ENCODE results near the gene MAML2.

Gene MAML2

GRCh38 chr11:96098511-96099241, 244.3 kb downstream of the MAML2 start:
- 0 out of 2 replicates have a peak, but pooled peaks cover 3% of the 10 kb centered on the region for H3K36me3 ChIP-seq (ENCODE audit: insufficient read depth, low read length)
- peaks cover 11% of the 10 kb centered on the region for H3K4me1 ChIP-seq (ENCODE audit: insufficient read depth, low read length)
- H3K9ac ChIP-seq (ENCODE audit: low read depth, low read length), result no peak overlapping the region
- H3K9me3 ChIP-seq (ENCODE audit: control insufficient read depth, insufficient read depth, low read length), result no peaks in the 10 kb centered on the region

DNA sequence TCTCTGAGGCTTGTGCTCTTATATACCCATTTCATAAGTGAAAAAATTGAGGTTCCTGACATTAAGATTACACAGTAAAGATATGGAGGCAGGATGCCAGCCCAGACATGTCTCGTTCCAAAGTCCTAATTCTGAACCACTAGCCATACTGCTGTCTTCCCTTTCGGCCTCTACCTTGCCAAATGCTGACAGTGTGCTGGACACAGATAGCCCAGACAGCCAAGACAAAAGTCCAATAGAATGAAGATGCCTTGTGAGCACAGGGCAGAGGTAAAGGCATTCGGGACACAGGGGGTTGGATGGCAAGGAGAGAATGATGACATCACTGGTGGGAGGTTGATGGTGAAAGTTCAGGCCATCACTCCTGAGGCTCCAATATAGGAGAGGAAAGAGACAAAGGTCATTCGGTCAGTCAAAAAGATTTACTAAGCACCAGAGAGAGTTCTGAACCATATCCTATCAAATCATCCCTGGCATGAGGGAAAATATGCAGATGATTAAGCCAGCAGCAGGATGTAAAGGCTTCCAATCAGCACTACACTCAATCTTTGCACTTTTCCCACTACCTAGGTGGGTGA, 245.1 kb downstream of the MAML2 start:
- Histone ChIP-seq H3K9me3 (ENCODE audit: control insufficient read depth, insufficient read depth, low read length) (no peaks in the 10 kb centered on the region), H3K36me3 (ENCODE audit: insufficient read depth, low read length) (no peaks in the 10 kb centered on the region), H3K4me1 (ENCODE audit: insufficient read depth, low read length) (peaks cover 3% of the 10 kb centered on the region), H3K9ac (ENCODE audit: low read depth, low read length) (no peak overlapping the region)

DNA sequence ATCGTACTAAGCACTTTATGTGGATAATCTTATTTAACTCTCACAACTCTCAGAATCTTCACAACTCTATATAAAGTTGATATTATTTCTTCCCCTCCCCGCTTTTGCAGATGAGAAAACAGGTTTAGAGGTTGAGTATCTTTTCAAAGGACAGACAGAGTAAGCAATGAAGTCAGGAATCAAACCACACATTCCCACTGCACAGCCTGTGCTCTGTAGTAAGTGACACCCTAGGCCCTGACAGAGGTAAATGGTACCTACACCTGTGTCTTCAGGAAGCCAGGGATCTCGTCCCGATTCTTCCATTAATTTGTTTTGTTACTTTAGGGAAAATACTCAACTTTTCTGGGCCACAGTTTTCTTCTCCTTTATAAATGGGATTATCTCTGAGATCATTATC, 246.6 kb downstream of the MAML2 start:
- Histone ChIP-seq H3K4me1 (ENCODE audit: insufficient read depth, low read length) (no peaks in the 10 kb centered on the region), H3K9ac (ENCODE audit: low read depth, low read length) (no peak overlapping the region), H3K36me3 (ENCODE audit: insufficient read depth, low read length) (no peaks in the 10 kb centered on the region), H3K9me3 (ENCODE audit: control insufficient read depth, insufficient read depth, low read length) (no peaks in the 10 kb centered on the region)

DNA sequence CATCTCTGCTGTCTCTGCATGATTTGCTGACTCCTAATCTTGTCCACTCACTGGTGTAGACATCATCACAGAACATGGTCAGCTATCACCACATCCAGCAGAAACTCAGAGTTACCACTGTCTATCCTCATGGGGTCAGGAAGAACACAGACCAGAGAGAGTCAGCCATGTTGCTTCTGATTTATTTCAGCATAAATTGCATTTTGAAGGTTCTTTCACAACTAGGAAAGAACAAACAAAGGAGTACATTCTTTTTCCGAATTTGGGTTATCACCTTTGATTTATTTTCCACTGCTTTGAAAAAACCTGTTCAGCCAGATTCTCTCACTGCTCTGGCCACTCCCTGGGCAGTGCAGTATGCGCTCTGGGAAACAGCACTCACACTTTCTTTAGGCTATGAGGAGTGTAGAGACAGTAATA, 247.1 kb downstream of the MAML2 start:
- Histone ChIP-seq H3K9me3 (ENCODE audit: control insufficient read depth, insufficient read depth, low read length) (no peaks in the 10 kb centered on the region), H3K9ac (ENCODE audit: low read depth, low read length) (no peak overlapping the region), H3K36me3 (ENCODE audit: insufficient read depth, low read length) (no peaks in the 10 kb centered on the region), H3K4me1 (ENCODE audit: insufficient read depth, low read length) (peaks cover under 1% of the 10 kb centered on the region; the same call in 1 of the 2 replicates)

- Histone ChIP-seq H3K9ac (ENCODE audit: low read depth, low read length) (no peak overlapping the region), H3K36me3 (ENCODE audit: insufficient read depth, low read length) (no peaks in the 10 kb centered on the region), H3K4me1 (ENCODE audit: insufficient read depth, low read length) (peaks cover 4% of the 10 kb centered on the region; the same call in 1 of the 2 replicates), H3K9me3 (ENCODE audit: control insufficient read depth, insufficient read depth, low read length) (no peaks in the 10 kb centered on the region)
Measured at GRCh38 chr11:96094156-96094555, 248.8 kb downstream of the MAML2 start.

DNA sequence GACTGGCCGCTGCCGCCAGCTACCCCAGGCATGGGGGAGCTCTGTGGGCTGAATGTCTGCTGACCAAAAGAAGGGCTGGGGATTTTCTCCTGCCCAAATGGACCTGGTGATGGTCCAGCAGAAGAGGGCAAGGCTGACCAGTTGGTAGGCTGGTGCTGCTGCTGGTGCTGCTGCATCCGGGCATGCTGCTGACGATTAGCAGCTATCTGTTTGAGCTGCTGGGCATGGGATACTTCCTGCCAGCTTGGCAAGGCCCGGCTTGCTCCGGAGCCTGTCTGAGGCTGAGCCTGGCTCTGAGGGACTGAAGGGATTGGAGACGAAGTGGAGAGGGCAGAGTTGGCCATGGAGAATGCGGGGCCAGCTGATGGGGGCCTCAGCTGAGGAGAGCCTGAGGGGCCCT, 250.5 kb downstream of the MAML2 start:
- H3K9ac ChIP-seq (ENCODE audit: low read depth, low read length), result no peak overlapping the region

DNA sequence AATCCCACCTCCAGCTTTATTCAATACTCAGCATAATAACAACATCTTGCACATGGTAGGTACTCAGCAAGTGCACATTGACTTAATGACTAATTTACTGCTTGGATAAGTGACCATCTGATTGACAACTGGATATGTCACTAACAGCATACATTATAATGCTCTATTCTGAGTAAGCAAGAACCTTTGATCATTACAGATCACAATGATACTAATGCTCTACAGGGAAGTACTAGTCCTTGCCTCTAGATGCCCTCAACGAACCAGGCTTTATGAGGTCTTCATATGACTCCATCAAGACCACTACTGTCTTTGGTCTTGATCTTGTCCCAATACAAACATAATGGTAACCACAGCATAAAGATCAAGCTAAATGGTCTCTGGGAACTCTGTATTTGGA, 251.5 kb downstream of the MAML2 start:
- H3K9me3 ChIP-seq (ENCODE audit: control insufficient read depth, insufficient read depth, low read length), result no peaks in the 10 kb centered on the region
- no peak overlapping the region for H3K9ac ChIP-seq (ENCODE audit: low read depth, low read length)
- peaks cover 6% of the 10 kb centered on the region; the same call in 1 of the 2 replicates for H3K4me1 ChIP-seq (ENCODE audit: insufficient read depth, low read length)
- H3K36me3 ChIP-seq (ENCODE audit: insufficient read depth, low read length), result no peaks in the 10 kb centered on the region

More for the DNA sequence above, 250.5 kb downstream of the MAML2 start:
- Histone ChIP-seq H3K4me1 (ENCODE audit: insufficient read depth, low read length) (peaks cover 4% of the 10 kb centered on the region; the same call in 1 of the 2 replicates), H3K9me3 (ENCODE audit: control insufficient read depth, insufficient read depth, low read length) (no peaks in the 10 kb centered on the region), H3K36me3 (ENCODE audit: insufficient read depth, low read length) (no peaks in the 10 kb centered on the region)

GRCh38 chr11:96090711-96091110, 252.3 kb downstream of the MAML2 start:
- Histone ChIP-seq H3K4me1 (ENCODE audit: insufficient read depth, low read length) (peaks cover 10% of the 10 kb centered on the region; the same call in 1 of the 2 replicates), H3K9ac (ENCODE audit: low read depth, low read length) (no peak overlapping the region), H3K9me3 (ENCODE audit: control insufficient read depth, insufficient read depth, low read length) (no peaks in the 10 kb centered on the region), H3K36me3 (ENCODE audit: insufficient read depth, low read length) (no peaks in the 10 kb centered on the region)

GRCh38 chr11:96088914-96089313, 254.1 kb downstream of the MAML2 start:
- Histone ChIP-seq H3K9ac (ENCODE audit: low read depth, low read length) (no peak overlapping the region), H3K9me3 (ENCODE audit: control insufficient read depth, insufficient read depth, low read length) (no peaks in the 10 kb centered on the region), H3K4me1 (ENCODE audit: insufficient read depth, low read length) (peaks cover 10% of the 10 kb centered on the region; the same call in 1 of the 2 replicates), H3K36me3 (ENCODE audit: insufficient read depth, low read length) (no peaks in the 10 kb centered on the region)

- no peaks in the 10 kb centered on the region for H3K9me3 ChIP-seq (ENCODE audit: control insufficient read depth, insufficient read depth, low read length)
- no peak overlapping the region for H3K9ac ChIP-seq (ENCODE audit: low read depth, low read length)
- H3K36me3 ChIP-seq (ENCODE audit: insufficient read depth, low read length), result no peaks in the 10 kb centered on the region
- H3K4me1 ChIP-seq (ENCODE audit: insufficient read depth, low read length), result peaks cover 31% of the 10 kb centered on the region
Measured at GRCh38 chr11:96086111-96086510, 256.9 kb downstream of the MAML2 start.

DNA sequence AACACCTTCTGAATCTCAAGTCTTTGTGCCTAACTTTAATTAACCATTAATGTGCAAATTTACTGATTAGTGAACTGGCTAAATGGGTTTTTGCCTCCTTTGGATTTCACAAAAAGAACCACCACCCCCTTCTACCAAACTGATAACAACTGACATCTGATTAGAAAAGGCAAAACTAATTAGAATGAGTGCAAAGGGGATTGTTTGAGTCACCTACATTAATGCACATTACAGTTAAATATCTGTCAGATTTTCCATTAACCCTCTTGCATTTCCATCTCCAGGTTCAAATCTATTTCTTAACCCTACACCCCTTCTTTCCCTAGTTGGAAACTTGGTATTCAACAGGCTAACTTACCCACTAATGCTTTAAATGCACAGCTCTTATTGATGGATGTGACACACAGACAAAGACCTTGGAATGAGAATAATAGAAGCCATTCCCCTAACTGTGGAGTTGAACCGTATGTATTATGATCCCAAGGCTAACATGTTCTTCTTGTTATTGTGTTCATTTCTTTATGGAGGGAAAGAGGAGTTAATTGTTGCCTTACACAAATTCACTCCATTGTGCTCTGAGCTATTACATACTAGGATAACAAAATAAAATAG, 257.6 kb downstream of the MAML2 start:
- H3K9ac ChIP-seq (ENCODE audit: low read depth, low read length), result no peak overlapping the region
- H3K9me3 ChIP-seq (ENCODE audit: control insufficient read depth, insufficient read depth, low read length), result no peaks in the 10 kb centered on the region
- H3K36me3 ChIP-seq (ENCODE audit: insufficient read depth, low read length), result no peaks in the 10 kb centered on the region

DNA sequence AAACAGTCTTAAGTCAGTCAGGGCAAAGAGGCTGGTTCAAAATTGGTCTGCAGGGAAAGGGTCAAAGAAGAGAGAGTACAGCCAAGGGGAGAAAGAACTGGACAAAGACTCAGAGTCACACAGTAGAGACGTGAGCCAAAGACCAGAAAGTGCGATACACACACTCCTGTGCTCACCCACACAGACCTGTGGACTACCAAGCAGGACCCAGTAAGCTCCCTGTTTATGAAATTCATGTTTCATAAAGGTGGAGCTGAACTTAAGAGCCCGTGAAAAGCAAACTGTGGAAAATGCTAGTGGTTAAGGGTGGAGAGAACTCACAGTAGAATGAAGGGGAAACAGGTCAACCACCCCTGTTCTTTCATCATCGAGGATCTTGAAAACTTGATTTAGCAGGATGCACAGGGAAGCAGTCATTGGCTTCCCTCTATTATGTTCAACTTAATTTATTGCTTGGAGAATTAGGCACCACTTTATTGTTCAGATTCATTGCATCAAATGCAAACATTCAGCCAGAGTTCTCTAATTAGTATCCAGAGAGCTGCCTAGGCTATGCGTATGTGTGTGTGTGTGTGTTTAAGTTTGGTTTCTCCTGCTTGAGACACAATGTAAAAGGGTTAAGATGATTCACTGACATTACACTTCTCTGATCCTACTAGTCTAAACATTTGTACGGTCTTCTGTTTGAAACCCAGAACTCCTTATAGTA, 258.2 kb downstream of the MAML2 start:
- H3K4me1 ChIP-seq (ENCODE audit: insufficient read depth, low read length), result peaks cover 33% of the 10 kb centered on the region

More for the DNA sequence above, 257.6 kb downstream of the MAML2 start:
- H3K4me1 ChIP-seq (ENCODE audit: insufficient read depth, low read length), result peaks cover 33% of the 10 kb centered on the region

GRCh38 chr11:96082936-96083335, 260.1 kb downstream of the MAML2 start:
- no peak overlapping the region for H3K9ac ChIP-seq (ENCODE audit: low read depth, low read length)
- no peaks in the 10 kb centered on the region for H3K9me3 ChIP-seq (ENCODE audit: control insufficient read depth, insufficient read depth, low read length)
- peaks cover 33% of the 10 kb centered on the region for H3K4me1 ChIP-seq (ENCODE audit: insufficient read depth, low read length)
- no peaks in the 10 kb centered on the region for H3K36me3 ChIP-seq (ENCODE audit: insufficient read depth, low read length)

More for the DNA sequence above, 258.2 kb downstream of the MAML2 start:
- Histone ChIP-seq H3K9me3 (ENCODE audit: control insufficient read depth, insufficient read depth, low read length) (no peaks in the 10 kb centered on the region), H3K9ac (ENCODE audit: low read depth, low read length) (no peak overlapping the region), H3K36me3 (ENCODE audit: insufficient read depth, low read length) (no peaks in the 10 kb centered on the region)
